GOT3 (cell line): ENCODE data around the gene HSFX2.
"Not testable (repeated sequence)": the region's sequence is repeated elsewhere in the genome, so short reads cannot be mapped to it uniquely, and the experiment has no call there.

Experiments used
- DNase-seq: peaks from one replicate; lab custom pipeline; 2025; ENCODE audit warnings: mixed read lengths; lab: John Stamatoyannopoulos, UW

The HSFX2 gene, protein sequence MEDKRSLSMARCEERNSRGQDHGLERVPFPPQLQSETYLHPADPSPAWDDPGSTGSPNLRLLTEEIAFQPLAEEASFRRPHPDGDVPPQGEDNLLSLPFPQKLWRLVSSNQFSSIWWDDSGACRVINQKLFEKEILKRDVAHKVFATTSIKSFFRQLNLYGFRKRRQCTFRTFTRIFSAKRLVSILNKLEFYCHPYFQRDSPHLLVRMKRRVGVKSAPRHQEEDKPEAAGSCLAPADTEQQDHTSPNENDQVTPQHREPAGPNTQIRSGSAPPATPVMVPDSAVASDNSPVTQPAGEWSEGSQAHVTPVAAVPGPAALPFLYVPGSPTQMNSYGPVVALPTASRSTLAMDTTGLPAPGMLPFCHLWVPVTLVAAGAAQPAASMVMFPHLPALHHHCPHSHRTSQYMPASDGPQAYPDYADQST

GRCh38 chrX:149595214-149595613, at the start of gene HSFX2:
Gene HSFX2 (minus strand): TSS chrX:149595314. CDS start chrX:149594700, 614 bp downstream.
- DNase-seq = not testable (repeated sequence)

GRCh38 chrX:149643496-149643895, 48.4 kb upstream of the HSFX2 start:
- no peak for DNase-seq

DNA sequence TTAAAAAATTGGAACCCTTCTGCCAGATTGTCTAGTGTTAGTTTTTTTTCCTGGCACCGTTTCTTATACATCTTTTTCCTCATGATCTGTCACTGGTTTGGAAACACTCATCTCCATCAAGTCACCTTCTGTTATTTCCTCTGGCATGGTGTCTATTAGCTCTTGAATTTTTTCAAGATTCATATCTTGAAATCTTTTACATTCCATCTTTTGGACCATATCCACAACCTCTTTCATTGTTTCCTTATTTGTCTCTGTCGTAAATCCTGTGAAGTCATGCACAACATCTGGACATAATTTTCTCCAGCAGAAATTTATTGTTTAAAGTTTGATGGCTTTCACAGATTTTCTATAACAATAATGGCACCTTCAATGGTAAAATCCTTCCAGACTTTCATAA, 46.7 kb upstream of the HSFX2 start:
- DNase-seq = no peak

GRCh38 chrX:149641432-149641831, 46.3 kb upstream of the HSFX2 start:
- no peak for DNase-seq

DNA sequence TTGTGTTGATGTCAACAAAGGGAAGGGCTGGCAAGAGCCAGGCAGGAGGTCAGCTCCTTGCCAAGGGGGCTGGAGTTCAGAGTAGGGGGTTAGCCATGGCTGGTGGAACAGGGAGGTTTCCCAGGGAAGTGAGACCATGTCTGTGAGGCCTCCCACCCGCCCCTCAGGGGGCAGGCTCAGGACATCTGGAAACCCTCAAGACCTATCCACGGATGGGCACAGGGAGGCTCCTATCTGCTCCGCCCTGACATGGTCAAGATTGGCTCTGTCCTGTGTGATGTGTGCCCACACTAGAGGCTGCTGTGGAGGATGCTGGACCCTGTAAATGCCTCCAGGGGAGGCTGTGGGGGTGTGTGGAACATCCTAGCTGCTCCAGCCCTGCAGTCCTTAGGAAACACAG, 44.5 kb upstream of the HSFX2 start:
- no peak for DNase-seq

GRCh38 chrX:149638860-149639259, 43.7 kb upstream of the HSFX2 start:
- no peak for DNase-seq

GRCh38 chrX:149633511-149633910, 38.4 kb upstream of the HSFX2 start:
- no peak for DNase-seq

- DNase-seq = peak; percentile 2
Measured at GRCh38 chrX:149631234-149632165, 36.4 kb upstream of the HSFX2 start, which contains the start of gene TMEM185A. Gene TMEM185A (minus strand): TSS chrX:149631792. CDS start chrX:149631580, 212 bp downstream.

- no peak for DNase-seq
Measured at GRCh38 chrX:149630681-149631233, 35.6 kb upstream of the HSFX2 start.

DNA sequence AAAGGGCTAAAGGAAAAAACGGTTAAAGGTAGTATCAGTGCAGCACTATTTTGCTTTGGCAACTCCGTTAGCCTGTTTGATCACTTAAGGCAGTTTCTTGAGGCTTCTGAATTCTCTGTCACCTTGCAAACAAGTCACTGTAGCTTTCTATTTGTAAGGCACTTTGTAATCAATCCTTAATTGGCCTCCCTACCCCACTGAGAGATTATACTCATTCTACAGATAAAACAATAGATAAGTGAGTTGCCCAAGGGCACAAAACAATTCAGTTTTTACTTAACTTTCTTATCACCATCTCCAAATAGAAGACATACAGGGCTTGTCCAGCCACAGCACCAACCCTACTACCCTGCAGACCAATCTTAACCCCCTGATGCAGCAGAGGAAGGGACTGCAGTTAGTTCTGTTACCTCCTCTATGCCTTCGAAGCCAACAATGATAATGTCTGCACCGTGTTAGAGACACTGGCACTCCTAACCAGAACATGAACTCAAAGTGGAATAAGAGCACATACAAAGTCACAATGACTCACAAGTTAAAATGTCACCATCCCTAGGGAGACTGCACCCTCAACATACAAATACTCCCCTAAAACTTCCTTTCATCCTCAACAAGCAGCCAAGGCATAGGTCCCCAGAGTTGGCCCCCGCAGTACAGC, 34.7 kb upstream of the HSFX2 start:
- DNase-seq = no peak

GRCh38 chrX:149628768-149629167, 33.7 kb upstream of the HSFX2 start:
- no peak for DNase-seq

- DNase-seq = no peak
Measured at GRCh38 chrX:149628280-149628679, 33.2 kb upstream of the HSFX2 start.

DNA sequence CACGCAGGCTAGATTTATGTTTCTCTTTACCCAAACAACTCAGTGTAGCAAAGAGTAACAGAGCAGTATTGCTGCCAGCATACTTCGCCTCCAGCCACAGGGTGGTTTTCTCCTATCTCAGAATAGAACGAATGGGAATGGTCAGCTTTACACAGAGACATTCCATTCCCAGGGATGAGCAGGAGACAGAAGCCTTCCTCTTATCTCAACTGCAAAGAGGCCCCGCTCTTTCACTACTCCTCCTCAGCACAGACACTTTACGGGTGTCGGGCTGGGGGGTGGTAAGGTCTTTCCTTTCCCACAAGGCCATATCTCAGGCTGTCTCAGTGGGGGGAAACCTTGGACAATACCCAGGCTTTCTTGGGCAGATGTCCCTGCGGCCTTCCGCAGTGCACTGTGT, 31.7 kb upstream of the HSFX2 start:
- not testable (repeated sequence) for DNase-seq

DNA sequence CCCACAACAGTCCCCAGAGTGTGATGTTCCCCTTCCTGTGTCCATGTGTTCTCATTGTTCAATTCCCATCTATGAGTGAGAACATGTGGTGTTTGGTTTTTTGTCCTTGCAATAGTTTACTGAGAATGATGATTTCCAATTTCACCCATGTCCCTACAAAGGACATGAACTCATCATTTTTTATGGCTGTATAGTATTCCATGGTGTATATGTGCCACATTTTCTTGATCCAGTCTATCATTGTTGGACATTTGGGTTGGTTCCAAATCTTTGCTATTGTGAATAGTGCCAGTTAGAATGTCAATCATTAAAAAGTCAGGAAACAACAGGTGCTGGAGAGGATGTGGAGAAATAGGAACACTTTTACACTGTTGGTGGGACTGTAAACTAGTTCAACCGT, 24.5 kb upstream of the HSFX2 start:
- DNase-seq = not testable (repeated sequence)

GRCh38 chrX:149618871-149619270, 23.8 kb upstream of the HSFX2 start:
- DNase-seq = no peak

DNA sequence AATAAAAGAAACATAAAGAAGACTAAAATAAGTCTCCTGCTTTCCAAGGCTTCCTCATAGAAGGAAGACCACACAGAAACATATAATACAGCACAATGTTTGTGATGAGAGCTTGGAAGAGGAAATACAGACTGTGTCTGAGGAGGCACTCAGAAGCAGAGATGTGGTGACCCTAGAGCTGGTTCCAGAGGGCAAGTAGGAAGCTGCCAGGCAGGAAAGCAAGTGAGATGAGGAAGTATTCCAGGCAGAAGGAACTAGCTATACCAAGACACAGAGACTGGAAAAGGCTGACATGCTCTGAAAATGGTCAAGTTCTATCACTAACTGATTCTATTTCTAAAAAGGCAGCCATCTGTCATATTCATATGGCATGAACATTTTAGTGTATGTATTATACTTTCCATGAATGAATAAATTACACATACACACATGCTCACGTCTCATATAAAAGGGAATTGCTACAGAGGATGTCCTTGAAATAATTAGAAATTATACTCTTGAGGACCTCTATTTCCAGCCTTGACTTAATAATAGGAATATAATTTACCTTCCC, 16.6 kb upstream of the HSFX2 start:
- DNase-seq = no peak

- no peak for DNase-seq
Measured at GRCh38 chrX:149610511-149610910, 15.4 kb upstream of the HSFX2 start.

DNA sequence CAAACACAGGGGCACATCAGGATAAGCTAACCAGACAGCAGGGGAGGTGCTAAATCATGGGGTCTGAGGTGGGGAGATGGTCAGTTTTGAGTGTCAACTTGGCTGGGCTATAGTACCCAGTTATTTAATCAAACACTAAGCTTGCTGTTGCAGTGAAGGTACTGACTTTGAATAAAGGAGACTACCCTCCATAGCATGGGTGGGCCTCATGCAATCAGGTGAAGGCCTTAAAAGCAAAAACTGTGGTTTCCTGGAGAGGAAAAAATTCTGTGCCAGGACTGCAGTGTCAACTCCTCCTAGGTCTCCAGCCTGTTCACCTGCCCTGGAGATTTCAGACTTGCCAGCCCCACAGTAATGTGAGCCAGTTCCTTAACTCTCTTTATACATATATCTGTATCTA, 12.6 kb upstream of the HSFX2 start:
- DNase-seq = no peak

GRCh38 chrX:149605248-149605885, 10.3 kb upstream of the HSFX2 start:
- DNase-seq = not testable (repeated sequence)

DNA sequence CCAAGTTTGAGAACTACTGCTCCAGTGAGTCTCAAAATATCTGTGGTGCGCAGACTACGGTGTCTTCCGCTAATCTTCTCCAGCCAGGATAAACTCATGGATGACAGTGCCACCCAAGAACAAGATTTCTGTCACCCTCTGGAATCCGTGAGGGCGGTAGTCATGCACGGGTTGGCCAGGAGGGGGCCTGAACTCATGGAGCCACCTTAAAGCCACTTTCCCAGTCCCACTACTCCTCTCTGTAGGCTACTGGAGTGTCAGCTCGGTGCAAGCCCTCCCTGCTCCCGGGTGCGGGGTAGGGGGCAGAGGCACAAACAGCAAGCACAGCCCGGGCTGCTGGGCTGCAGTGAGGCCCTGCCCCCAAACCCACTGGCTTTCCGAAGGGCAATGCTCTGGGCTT, 3.5 kb upstream of the HSFX2 start:
- not testable (repeated sequence) for DNase-seq

DNA sequence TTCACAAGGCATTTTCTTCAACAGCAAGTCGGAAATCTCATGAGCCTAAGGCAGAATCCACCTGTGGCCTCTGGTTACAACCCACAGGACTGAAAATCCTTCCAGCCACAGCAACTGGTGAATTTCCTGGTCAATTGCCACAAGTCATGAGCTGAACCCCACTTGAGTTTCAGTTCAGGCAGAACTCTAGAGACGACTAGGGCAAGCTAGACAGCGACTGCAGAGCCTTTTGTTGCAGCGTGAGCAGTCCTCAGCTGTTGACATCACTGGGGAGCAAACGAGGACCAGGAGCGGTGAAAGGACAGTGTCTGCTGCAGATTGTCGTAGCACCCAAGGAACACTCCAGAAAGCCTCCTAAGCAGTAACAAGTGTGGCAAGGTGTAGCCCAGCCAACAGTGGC, 829 bp upstream of the HSFX2 start:
- DNase-seq = not testable (repeated sequence)
